K562 (cell line): ENCODE measurements around the gene WFIKKN2. TPM values are rescaled to one million over a fixed set of nuclear protein-coding genes. Genes with fewer than 3 reads are reported as not detected.

Source experiments
- ARNT ChIP-seq, 2 experiments: fragments of 450-650 bp; IDR thresholded peaks; 2 replicates each; pipeline ENCODE4 v1.6.1; 2016; ENCODE audit warnings: mild to moderate bottlenecking in 1 of 2
- CBX1 ChIP-seq: sonication (generic); IDR thresholded peaks from 2 replicates; pipeline ENCODE4 v1.6.1; 2016; ENCODE audit warnings: antibody characterized with exemption, low read depth, mild to moderate bottlenecking
- CCAR2 ChIP-seq: fragments of 200-400 bp; formaldehyde crosslinking; IDR thresholded peaks from 2 replicates; pipeline ENCODE4 v1.6.1; 2017; ENCODE audit warnings: mild to moderate bottlenecking, low read depth, low read length
- CHD2 ChIP-seq: IDR thresholded peaks from 2 replicates; pipeline ENCODE4 v1.6.1; 2011; ENCODE audit warnings: low read depth, low read length
- CREB1 ChIP-seq, 2 experiments: sonication (generic) in 1 of 2; formaldehyde crosslinking in 1 of 2; IDR thresholded peaks; 2 replicates each; pipeline versions ENCODE4 v1.6.1 to v1.8.0; 2012 to 2022; ENCODE audit warnings: inconsistent platforms in 1 of 2, mild to moderate bottlenecking in 1 of 2, missing genetic modification reagents in 1 of 2, moderate library complexity in 1 of 2
- ESRRB ChIP-seq: fragments of 250-450 bp; sonication (Bioruptor Pico); IDR thresholded peaks from 2 replicates; pipeline ENCODE4 v1.5.0; 2020; ENCODE audit warnings: mild to moderate bottlenecking, moderate library complexity, borderline replicate concordance
- ETS1 ChIP-seq: conservative IDR thresholded peaks from 2 replicates; pipeline ENCODE4 v1.6.1; 2011; ENCODE audit warnings: low read depth, mild to moderate bottlenecking, low read length; ENCODE audit not compliant: control insufficient read depth
- FOXA1 ChIP-seq: fragments of 450-650 bp; IDR thresholded peaks from 2 replicates; pipeline ENCODE4 v1.6.1; 2016; ENCODE audit warnings: mild to moderate bottlenecking, borderline replicate concordance
- GTF2E2 ChIP-seq: fragments of 200-800 bp; sonication (Bioruptor generic); IDR thresholded peaks from 2 replicates; pipeline ENCODE4 v1.6.1; 2016; ENCODE audit warnings: missing genetic modification characterization, missing compliant biosample characterization
- L3MBTL2 ChIP-seq: fragments of 450-650 bp; IDR thresholded peaks from 2 replicates; pipeline ENCODE4 v1.6.1; 2016; ENCODE audit warnings: mild to moderate bottlenecking, moderate library complexity
- MBD2 ChIP-seq: sonication (generic); IDR thresholded peaks from 2 replicates; pipeline ENCODE4 v1.6.1; 2016; ENCODE audit warnings: low read depth, borderline replicate concordance
- MED1 ChIP-seq: sonication (generic); formaldehyde crosslinking; IDR thresholded peaks from 2 replicates; pipeline ENCODE4 v1.8.1; 2023; ENCODE audit warnings: missing genetic modification reagents, borderline replicate concordance
- SIRT6 ChIP-seq: IDR thresholded peaks from one replicate; pipeline ENCODE4 v1.6.1; 2012; ENCODE audit warnings: low read depth, mild to moderate bottlenecking, control low read depth, inconsistent platforms, low read length, moderate library complexity
- SOX6 ChIP-seq: fragments of 450-650 bp; IDR thresholded peaks from 2 replicates; pipeline ENCODE4 v1.6.1; 2014; ENCODE audit warnings: mild to moderate bottlenecking
- TEAD2 ChIP-seq: fragments of 450-650 bp; IDR thresholded peaks from 2 replicates; pipeline ENCODE4 v1.6.1; 2016; ENCODE audit warnings: missing genetic modification characterization, control low read depth, missing compliant biosample characterization
- TEAD4 ChIP-seq, 2 experiments: sonication (generic) in 1 of 2; formaldehyde crosslinking in 1 of 2; IDR thresholded peaks; 2 replicates each; pipeline versions ENCODE4 v1.6.1 to v1.8.0; 2012 to 2022; ENCODE audit warnings: borderline replicate concordance in 1 of 2, inconsistent platforms in 1 of 2, low read length in 1 of 2, mild to moderate bottlenecking in 1 of 2, missing genetic modification reagents in 1 of 2
- ZBTB40 ChIP-seq, 2 experiments: fragments of 450-650 bp in 1 of 2; sonication (generic) in 1 of 2; formaldehyde crosslinking in 1 of 2; IDR thresholded peaks; 2 replicates each; pipeline versions ENCODE4 v1.7.1 to v1.9.0; 2016 to 2022; ENCODE audit warnings: inconsistent platforms in 1 of 2, mild to moderate bottlenecking in 1 of 2, missing genetic modification reagents in 1 of 2
- ZFX ChIP-seq: sonication (generic); formaldehyde crosslinking; IDR thresholded peaks from 2 replicates; pipeline ENCODE4 v1.8.0; 2022; ENCODE audit warnings: mild to moderate bottlenecking, missing genetic modification reagents, moderate library complexity
- polyA plus RNA-seq, 8 experiments: library from polyadenylated mRNA; depleted of rRNA in 4 of 8; stranded (reverse) in 5 of 8; unstranded in 3 of 8; fragments of >200 nt; fragmentation: Nextera tagmentation in 2 of 8; fragmentation: Illumina TruSeq in 1 of 8; extraction: Ambion mirVana in 2 of 8; extraction: Trizol in 1 of 8; gene quantifications; 2 replicates each; pipeline versions ENCODE4 v1.2.1 to v1.2.3, GENCODE V29; 2011 to 2014; ENCODE audit warnings: inconsistent platforms in 1 of 8, missing spikeins in 1 of 8
- total RNA-seq, 7 experiments: library from RNA; depleted of rRNA in 6 of 7; stranded (reverse); fragments of >200 nt in 6 of 7; fragmentation: Illumina TruSeq in 2 of 7; extraction: Trizol in 2 of 7; gene quantifications; 2 replicates each; pipeline versions ENCODE4 v1.2.1 to v1.2.3, GENCODE V29; 2011 to 2021; ENCODE audit warnings: low replicate concordance in 1 of 7

WFIKKN2 gene
- total and polyA plus RNA-seq, 9 of the 15 experiments (the other 6 are each of a cell fraction or from before 2014, with no cell fraction given): 0.07 TPM; not detected in 8

- TF ChIP-seq ZBTB40 (IDR thresholded peaks at IDR 0.05) (peak; percentile 52; the same call in 1 of the 2 replicates), ZBTB40 (CRISPR knock-in tag; IDR thresholded peaks at IDR 0.05) (no peak), CCAR2 (no peak), MBD2 (peak; percentile 55), MED1 (CRISPR knock-in tag) (no peak), CBX1 (no peak), SIRT6 (no peak), ARNT (IDR thresholded peaks at IDR 0.05) (peak in 1 of 2 experiments; percentile 33; a peak in 1 of 4 replicates), L3MBTL2 (peak; percentile 98), FOXA1 (no peak), TEAD4 (IDR thresholded peaks at IDR 0.05; ENCODE audit: low read length) (no peak), TEAD4 (CRISPR knock-in tag; IDR thresholded peaks at IDR 0.05; ENCODE audit: borderline replicate concordance) (no peak), GTF2E2 (tag) (no peak; the same call in 1 of the 2 replicates), CHD2 (peak; percentile 50; the same call in 1 of the 2 replicates), ETS1 (no peak), TEAD2 (tag) (no peak), ZFX (CRISPR knock-in tag) (peak; percentile 74), ESRRB (CRISPR knock-in tag) (no peak), SOX6 (no peak), CREB1 (IDR thresholded peaks at IDR 0.05) (no peak), CREB1 (CRISPR knock-in tag; IDR thresholded peaks at IDR 0.05) (peak; percentile 79)
These were observed 32.2 kb downstream of the WFIKKN2 start (continued) for GRCh38 chr17:50867363-50868139.
